Endodermal cell (in vitro differentiated cells): Measurements from ENCODE around the gene GUCY1A1. TPM values are rescaled to one million over a fixed set of nuclear protein-coding genes. Genes with fewer than 3 reads are reported as not detected.
"Not testable (repeated sequence)": the region's sequence is repeated elsewhere in the genome, so short reads cannot be mapped to it uniquely, and the experiment has no call there.

ENCODE experiments used
- DNase-seq: peaks from one replicate; pipeline ENCODE4 v3.0.0-alpha.2; 2017
- H3K27ac ChIP-seq: 2 replicates; pipeline ENCODE4 v1.5.1; 2013; ENCODE audit warnings: mild to moderate bottlenecking, low read depth, low read length, moderate library complexity
- H3K27me3 ChIP-seq: 2 replicates; pipeline ENCODE4 v1.6.1; 2013; ENCODE audit warnings: mild to moderate bottlenecking, low read length, moderate library complexity; ENCODE audit not compliant: insufficient read depth, control insufficient read depth, poor library complexity, severe bottlenecking
- H3K36me3 ChIP-seq: 2 replicates; pipeline ENCODE4 v1.7.0; 2013; ENCODE audit warnings: mild to moderate bottlenecking, low read length, moderate library complexity; ENCODE audit not compliant: control insufficient read depth, insufficient read depth
- H3K4me1 ChIP-seq: one replicate; pipeline ENCODE4 v1.7.0; 2013; ENCODE audit warnings: low read length; ENCODE audit not compliant: control insufficient read depth, insufficient read depth
- H3K4me3 ChIP-seq: 2 replicates; pipeline ENCODE4 v1.5.1; 2013; ENCODE audit warnings: mild to moderate bottlenecking, low read length, moderate library complexity
- H3K9ac ChIP-seq: 2 replicates; pipeline ENCODE4 v1.6.1; 2013; ENCODE audit warnings: mild to moderate bottlenecking, low read length, moderate library complexity; ENCODE audit not compliant: poor library complexity, severe bottlenecking; ENCODE audit errors: extremely low read depth
- H3K9me3 ChIP-seq: 2 replicates; pipeline ENCODE4 v1.6.1; 2013; ENCODE audit warnings: mild to moderate bottlenecking, low read length, moderate library complexity; ENCODE audit not compliant: control insufficient read depth
- H3K27ac Mint-ChIP-seq: 2 replicates; pipeline ENCODE4 v1.8.0; 2020; ENCODE audit warnings: mixed read lengths
- H3K27me3 Mint-ChIP-seq: 2 replicates; pipeline ENCODE4 v1.8.0; 2021; ENCODE audit warnings: mild to moderate bottlenecking, mixed read lengths; ENCODE audit not compliant: insufficient read depth
- H3K36me3 Mint-ChIP-seq: 2 replicates; pipeline ENCODE4 v1.8.0; 2020; ENCODE audit warnings: low read depth, mixed read lengths
- H3K4me1 Mint-ChIP-seq: 2 replicates; pipeline ENCODE4 v1.8.0; 2020; ENCODE audit warnings: mixed read lengths
- H3K4me3 Mint-ChIP-seq: 2 replicates; pipeline ENCODE4 v1.8.0; 2020; ENCODE audit warnings: mild to moderate bottlenecking, moderate library complexity, mixed read lengths
- H3K9me3 Mint-ChIP-seq: 2 replicates; pipeline ENCODE4 v1.8.0; 2020; ENCODE audit warnings: mild to moderate bottlenecking, mixed read lengths
- WGBS, 2 experiments: methylation state at CpG; one replicate each; pipeline versions ENCODE4 v1.1.5 to v1.1.7; 2013; ENCODE audit warnings: missing lambda C conversion rate in 2 of 2, mixed read lengths in 1 of 2; ENCODE audit not compliant: insufficient coverage in 1 of 2, insufficient read length in 1 of 2; 5-methylcytosine and 5-hydroxymethylcytosine counted together
- total RNA-seq, 2 donors: library from RNA; stranded (reverse); fragmentation: NEBNext Ultra II Directional in 1 of 2; extraction: Animal tissue kit (Norgen Biotek cat#: 25700) in 1 of 2; gene quantifications; 2 replicates in 1 of 2; 3 replicates in 1 of 2; pipeline ENCODE4 v1.2.1, GENCODE V29; 2021
- TF ChIP-seq, protein P1 (sequence below): fragments of 200-600 bp; sonication (generic); conservative IDR thresholded peaks from 2 replicates; pipeline ENCODE4 v1.5.0; 2021; ENCODE audit warnings: antibody characterized with exemption, mild to moderate bottlenecking

GUCY1A1 gene
- total RNA-seq, 2 donors from 2014 or later, result 0.58 to 1.1 TPM

DNA sequence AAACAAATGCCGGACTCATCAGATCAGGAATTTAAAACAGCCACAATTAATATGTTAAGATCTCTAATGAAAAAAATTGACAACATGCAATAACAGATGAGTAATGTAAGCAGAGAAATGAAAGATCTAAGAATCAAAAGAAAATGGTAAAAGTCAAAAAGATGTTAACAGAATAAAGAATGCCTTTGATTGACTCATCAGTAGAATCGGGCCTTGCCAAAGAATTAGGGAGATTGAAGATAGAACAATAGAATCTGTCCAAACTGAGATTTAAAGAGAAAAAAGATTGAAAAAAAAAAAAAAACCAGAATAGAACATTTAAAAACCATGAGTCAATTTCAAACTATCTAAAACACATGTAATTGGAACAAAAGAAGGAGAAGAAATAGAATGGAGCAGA is 25.9 kb upstream of the GUCY1A1 start:
- Mint-ChIP-seq H3K9me3 (no peaks in the 10 kb centered on the region), H3K36me3 (no peaks in the 10 kb centered on the region), H3K4me3 (no peak overlapping the region), H3K27me3 (peaks cover 21% of the 10 kb centered on the region), H3K27ac (no peak overlapping the region), H3K4me1 (peaks cover 6% of the 10 kb centered on the region)
- H3K27me3 ChIP-seq, result no peaks in the 10 kb centered on the region
- no peaks in the 10 kb centered on the region for H3K9me3 ChIP-seq
- H3K4me1 ChIP-seq, result peaks cover 3% of the 10 kb centered on the region
- H3K9ac ChIP-seq, result no peak overlapping the region
- H3K36me3 ChIP-seq, result no peaks in the 10 kb centered on the region
- 86 to 99% methylated on average over 1 to 2 of the region's 2 CpGs for WGBS, 2 experiments
- DNase-seq, result no peak
- H3K27ac ChIP-seq, result no peak overlapping the region
- TF ChIP-seq, protein P1, sequence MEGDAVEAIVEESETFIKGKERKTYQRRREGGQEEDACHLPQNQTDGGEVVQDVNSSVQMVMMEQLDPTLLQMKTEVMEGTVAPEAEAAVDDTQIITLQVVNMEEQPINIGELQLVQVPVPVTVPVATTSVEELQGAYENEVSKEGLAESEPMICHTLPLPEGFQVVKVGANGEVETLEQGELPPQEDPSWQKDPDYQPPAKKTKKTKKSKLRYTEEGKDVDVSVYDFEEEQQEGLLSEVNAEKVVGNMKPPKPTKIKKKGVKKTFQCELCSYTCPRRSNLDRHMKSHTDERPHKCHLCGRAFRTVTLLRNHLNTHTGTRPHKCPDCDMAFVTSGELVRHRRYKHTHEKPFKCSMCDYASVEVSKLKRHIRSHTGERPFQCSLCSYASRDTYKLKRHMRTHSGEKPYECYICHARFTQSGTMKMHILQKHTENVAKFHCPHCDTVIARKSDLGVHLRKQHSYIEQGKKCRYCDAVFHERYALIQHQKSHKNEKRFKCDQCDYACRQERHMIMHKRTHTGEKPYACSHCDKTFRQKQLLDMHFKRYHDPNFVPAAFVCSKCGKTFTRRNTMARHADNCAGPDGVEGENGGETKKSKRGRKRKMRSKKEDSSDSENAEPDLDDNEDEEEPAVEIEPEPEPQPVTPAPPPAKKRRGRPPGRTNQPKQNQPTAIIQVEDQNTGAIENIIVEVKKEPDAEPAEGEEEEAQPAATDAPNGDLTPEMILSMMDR, result no peak
- H3K4me3 ChIP-seq, result no peak overlapping the region

DNA sequence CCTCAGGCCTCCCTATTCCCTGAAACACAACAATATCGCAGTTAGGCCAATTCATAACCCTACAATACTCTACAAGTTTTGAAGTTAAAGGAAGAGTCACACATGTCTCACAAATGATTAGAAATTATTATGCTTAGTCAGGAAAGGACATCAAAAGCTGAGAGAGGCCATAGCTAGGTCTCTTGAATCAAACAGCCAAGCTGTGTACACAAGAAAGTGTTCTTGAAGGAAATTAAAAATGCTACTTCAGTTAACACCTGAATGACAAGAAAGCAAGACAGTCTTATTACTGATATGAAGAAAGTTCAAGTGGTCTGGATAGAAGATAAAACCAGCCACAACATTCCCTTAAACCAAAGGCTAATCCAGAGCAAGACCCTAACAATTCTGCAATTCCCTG is 23.6 kb upstream of the GUCY1A1 start:
- no peak for DNase-seq
- H3K27me3 ChIP-seq, result no peaks in the 10 kb centered on the region
- H3K4me1 Mint-ChIP-seq, result peaks cover 6% of the 10 kb centered on the region
- H3K9ac ChIP-seq, result no peak overlapping the region
- no peak overlapping the region for H3K4me3 ChIP-seq
- no peaks in the 10 kb centered on the region for H3K36me3 Mint-ChIP-seq
- peaks cover 13% of the 10 kb centered on the region for H3K27me3 Mint-ChIP-seq
- TF ChIP-seq, protein P1, result no peak
- peaks cover 3% of the 10 kb centered on the region for H3K4me1 ChIP-seq
- H3K36me3 ChIP-seq, result no peaks in the 10 kb centered on the region
- no peaks in the 10 kb centered on the region for H3K9me3 ChIP-seq
- no peak overlapping the region for H3K27ac ChIP-seq
- H3K27ac Mint-ChIP-seq, result no peak overlapping the region
- no peaks in the 10 kb centered on the region for H3K9me3 Mint-ChIP-seq
- H3K4me3 Mint-ChIP-seq, result no peak overlapping the region
- 94% methylated on average over 1 of the region's 1 CpG; no CpG with 5 or more reads in 1 of the 2 experiments for WGBS, 2 experiments

- Histone ChIP-seq H3K27ac (no peak overlapping the region), H3K27me3 (no peaks in the 10 kb centered on the region), H3K4me3 (no peak overlapping the region), H3K9me3 (no peaks in the 10 kb centered on the region), H3K36me3 (no peaks in the 10 kb centered on the region), H3K9ac (no peak overlapping the region), H3K4me1 (no peaks in the 10 kb centered on the region)
- WGBS, 2 experiments, result 89% methylated on average over 1 of the region's 2 CpGs; no CpG with 5 or more reads in 1 of the 2 experiments
- Mint-ChIP-seq H3K36me3 (no peaks in the 10 kb centered on the region), H3K4me3 (no peak overlapping the region), H3K4me1 (no peaks in the 10 kb centered on the region), H3K27me3 (peaks cover 19% of the 10 kb centered on the region), H3K9me3 (no peaks in the 10 kb centered on the region), H3K27ac (no peak overlapping the region)
- no peak for DNase-seq
- TF ChIP-seq, protein P1, result no peak
Measured at GRCh38 chr4:155646001-155646400, 20.6 kb upstream of the GUCY1A1 start.

DNA sequence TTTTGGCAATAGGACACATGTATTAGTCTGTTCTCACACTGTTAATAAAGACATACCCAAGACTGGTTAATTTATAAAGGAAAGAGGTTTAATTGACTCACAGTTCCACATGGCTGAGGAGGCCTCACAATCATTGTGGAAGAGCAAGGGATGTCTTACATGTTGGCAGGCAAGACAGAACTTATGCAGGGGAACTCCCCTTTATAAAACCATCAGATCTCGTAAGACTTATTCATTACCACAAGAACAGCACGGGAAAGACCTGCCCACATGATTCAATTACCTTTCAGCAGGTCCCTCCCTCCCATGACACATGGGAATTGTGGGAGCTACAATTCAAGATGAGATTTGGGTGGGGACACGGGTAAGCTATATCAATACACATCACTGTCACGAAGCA is 15.9 kb upstream of the GUCY1A1 start:
- not testable (repeated sequence) for H3K9me3 Mint-ChIP-seq, H3K4me3 ChIP-seq, H3K4me3 Mint-ChIP-seq, H3K27ac Mint-ChIP-seq, H3K36me3 ChIP-seq, DNase-seq, H3K36me3 Mint-ChIP-seq, H3K4me1 ChIP-seq, H3K4me1 Mint-ChIP-seq, H3K27ac ChIP-seq, H3K27me3 ChIP-seq, H3K9ac ChIP-seq, H3K9me3 ChIP-seq
- peaks cover 26% of the 10 kb centered on the region for H3K27me3 Mint-ChIP-seq
- 83% methylated on average over 4 of the region's 4 CpGs; no CpG with 5 or more reads in 1 of the 2 experiments for WGBS, 2 experiments
